ENCODE data around the gene EPN1. TPM values are rescaled to one million over a fixed set of nuclear protein-coding genes. Genes with fewer than 3 reads are reported as not detected.
"Not testable (repeated sequence)": the region's sequence is repeated elsewhere in the genome, so short reads cannot be mapped to it uniquely, and the experiment has no call there.

EPN1 gene
- total RNA-seq, 1 donor from 2014 or later: 71.6 TPM

DNA sequence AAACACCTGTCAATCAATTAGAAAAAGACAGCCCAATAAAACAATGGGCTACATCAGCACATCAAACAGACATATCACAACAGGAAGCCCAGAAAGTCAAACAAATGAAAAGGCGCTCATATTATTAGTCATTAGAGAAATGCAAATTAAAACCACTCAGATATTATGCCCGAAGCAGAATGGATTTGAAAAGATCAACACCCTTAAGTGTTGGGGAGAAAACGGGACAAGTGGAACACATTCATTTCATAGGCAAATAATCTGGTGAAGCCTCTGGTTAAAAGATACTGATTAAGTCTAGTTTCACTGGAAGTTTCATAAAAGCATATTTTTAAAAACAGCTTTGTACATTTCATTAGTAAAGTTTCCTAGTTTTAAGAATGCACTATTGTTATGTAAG is 45.8 kb downstream of the EPN1 start:
- DNase-seq: no peak

DNA sequence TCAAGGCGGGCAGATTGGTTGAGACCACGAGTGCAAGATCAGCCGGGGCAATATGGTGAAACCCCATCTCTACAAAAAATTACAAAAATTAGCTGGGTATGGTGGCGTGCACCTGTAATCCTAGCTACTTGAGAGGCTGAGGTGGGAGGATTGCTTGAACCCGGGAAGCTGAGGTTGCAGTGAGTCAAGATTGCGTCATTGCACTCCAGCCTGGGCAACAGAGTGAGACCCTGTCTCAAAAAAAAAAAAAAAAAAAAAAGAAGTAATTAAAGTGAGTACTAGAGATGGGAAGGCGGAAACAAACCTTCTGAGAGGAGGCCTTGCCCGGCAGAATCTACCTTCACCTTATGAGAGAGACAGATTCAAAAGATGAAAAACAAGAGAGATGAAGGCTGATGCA is 48.5 kb downstream of the EPN1 start:
- no peak for DNase-seq

DNA sequence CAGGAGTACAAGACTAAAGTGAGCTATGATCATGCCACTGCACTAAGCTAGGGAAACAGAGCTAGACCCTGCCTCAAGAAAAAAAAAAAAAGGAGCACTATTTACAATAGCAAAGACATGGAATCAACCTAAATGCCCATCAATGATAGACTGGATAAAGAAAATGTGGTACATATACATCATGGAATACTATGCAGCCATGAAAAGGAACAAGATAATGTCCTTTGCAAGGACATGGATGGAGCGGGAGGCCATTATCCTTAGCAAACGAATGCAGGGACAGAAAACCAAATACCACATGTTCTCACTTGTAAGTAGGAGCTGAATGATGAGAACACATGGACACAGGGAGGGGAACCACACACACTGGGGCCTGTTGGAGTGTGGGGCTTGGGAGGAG is 55.4 kb downstream of the EPN1 start:
- DNase-seq: not testable (repeated sequence)

DNA sequence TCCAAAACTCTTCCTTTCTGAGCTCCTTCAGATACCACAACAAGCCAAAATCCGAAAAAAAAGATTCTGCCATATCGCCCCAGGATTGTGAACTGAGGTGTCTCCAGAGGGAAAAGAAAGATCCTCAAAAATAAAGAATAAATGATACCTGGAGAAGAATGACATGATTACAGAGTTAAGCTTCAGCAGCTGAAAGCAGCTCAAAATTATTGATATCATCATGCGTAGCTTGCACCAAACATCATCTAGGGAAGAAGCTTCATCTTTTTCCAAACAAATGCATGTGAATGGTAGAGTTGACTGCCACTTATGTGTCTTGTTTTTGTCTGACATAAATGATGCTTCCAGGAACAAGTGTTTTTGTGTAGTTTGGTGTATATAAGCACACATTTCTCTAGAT is 63.3 kb downstream of the EPN1 start, which contains the start of gene NLRP9:
Gene NLRP9 (minus strand): TSS at position 101 of the 400 bp plus-strand sequence. CDS start 28 bp downstream, at position 73.
- no peak for DNase-seq

DNA sequence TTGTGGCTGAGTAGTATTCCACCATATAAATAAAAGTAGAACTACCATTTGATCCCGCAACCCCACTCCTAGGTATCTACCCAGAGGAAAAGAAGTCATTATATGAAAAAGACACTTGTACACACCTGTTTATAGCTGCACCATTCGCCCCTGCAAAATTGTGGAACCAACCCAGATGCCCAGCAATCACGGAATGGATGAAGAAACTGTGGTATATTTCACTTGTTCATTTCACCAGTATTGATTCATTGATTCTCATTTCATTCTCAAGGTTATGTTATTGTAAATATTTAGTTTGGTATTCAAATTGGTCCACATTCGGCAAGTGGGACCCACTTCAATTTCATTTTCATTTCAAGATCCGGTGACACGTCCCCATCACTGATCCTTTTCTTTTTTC is 75.7 kb downstream of the EPN1 start:
- DNase-seq: no peak

DNA sequence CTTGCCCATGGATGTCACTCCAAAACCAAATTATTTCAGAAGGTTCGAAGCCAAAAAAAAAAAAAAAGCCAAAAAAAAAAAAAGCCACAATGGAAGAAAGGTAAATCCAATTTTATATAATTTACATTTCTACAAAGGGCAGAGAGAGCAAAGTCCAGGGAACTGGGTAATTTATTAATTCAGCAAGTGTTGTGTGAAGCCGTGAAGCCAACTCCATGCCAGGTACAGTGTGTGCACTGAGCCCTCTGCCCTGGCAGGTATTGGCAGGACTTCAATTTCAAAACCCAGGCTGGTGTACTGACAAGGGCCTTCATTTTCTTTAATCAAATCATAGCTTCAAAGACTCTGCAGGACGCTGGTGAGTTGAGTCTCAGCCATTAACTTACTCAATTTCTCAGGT is 78.4 kb downstream of the EPN1 start:
- no peak for DNase-seq

DNA sequence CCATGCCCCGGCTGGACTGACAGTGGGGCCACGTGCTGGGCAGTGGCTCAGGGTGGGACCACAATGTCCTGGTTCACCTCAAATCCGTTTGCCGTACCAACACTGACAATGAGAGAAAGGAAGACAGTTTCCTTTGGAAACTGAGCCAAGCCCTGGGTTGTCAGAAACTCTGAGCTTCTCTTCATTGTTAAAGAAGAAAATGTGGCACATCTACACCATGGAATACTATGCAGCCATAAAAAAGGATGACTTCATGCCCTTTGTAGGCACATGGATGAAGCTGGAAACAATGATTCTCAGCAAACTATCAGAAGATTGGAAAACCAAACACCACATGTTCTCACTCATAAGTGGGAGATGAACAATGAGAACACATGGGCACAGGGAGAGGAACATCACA is 81.8 kb downstream of the EPN1 start:
- DNase-seq: not testable (repeated sequence)

DNA sequence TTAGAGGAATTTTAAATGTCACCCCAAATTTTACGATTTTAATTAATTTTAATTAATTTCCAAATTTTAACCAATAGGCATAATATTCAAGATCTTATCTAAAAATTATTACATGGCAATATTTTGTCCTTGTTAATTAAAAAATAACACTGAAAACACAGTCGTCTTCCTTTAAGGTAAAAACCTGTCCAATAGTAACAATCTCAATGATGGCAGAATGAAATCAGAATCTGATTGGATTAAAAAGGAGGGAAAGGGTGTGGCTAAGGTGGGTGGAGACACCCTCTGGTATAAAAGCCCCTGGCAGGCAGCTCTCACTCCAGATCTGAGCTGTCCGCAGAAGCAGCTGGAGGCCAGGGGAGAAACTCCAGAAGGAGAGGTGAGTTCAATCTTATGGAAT is 83.8 kb downstream of the EPN1 start, which contains the start of gene RFPL4A:
Gene RFPL4A (plus strand): TSS at position 301 of the 400 bp plus-strand sequence. CDS start 2,704 bp downstream, outside the sequence.
- DNase-seq: not testable (repeated sequence)

Other genes with a start within 250 kb of the EPN1 start
- not detected in 2 replicates for gene SHISA7, start 231.9 kb upstream of the EPN1 start, total RNA-seq
- 56.2 and 76.5 TPM in 2 replicates for gene ISOC2, start 213.6 kb upstream of the EPN1 start, total RNA-seq
- gene C19orf85, start 210.5 kb upstream of the EPN1 start, total RNA-seq: not detected in 2 replicates
- 1.4 and 3.3 TPM in 2 replicates for gene ZNF628, start 198.6 kb upstream of the EPN1 start, total RNA-seq
- 8.7 and 14.5 TPM in 2 replicates for gene NAT14, start 190.0 kb upstream of the EPN1 start, total RNA-seq
- gene SSC5D, start 186.8 kb upstream of the EPN1 start, total RNA-seq: 0.19 and 0.51 TPM in 2 replicates
- gene SBK2, start 138.1 kb upstream of the EPN1 start, total RNA-seq: not detected in 2 replicates
- 0.17 and 0.74 TPM in 2 replicates for gene SBK3, start 129.7 kb upstream of the EPN1 start, total RNA-seq
- 3.2 and 6.7 TPM in 2 replicates for gene ZNF579, start 94.4 kb upstream of the EPN1 start, total RNA-seq
- gene FIZ1, start 75.7 kb upstream of the EPN1 start, total RNA-seq: 3.9 and 4.9 TPM in 2 replicates
- 12.3 and 14.8 TPM in 2 replicates for gene ZNF524, start 74.9 kb upstream of the EPN1 start, total RNA-seq
- 1.4 and 2.6 TPM in 2 replicates for gene ZNF865, start 69.6 kb upstream of the EPN1 start, total RNA-seq
- 3.9 and 5.3 TPM in 2 replicates for gene ZNF784, start 50.7 kb upstream of the EPN1 start, total RNA-seq
- gene ZNF580, start 34.2 kb upstream of the EPN1 start, total RNA-seq: 2.0 and 3.6 TPM in 2 replicates
- 16.3 and 20.8 TPM in 2 replicates for gene ZNF581, start 31.6 kb upstream of the EPN1 start, total RNA-seq
- gene CCDC106, start 27.0 kb upstream of the EPN1 start, total RNA-seq: 7.8 and 13.9 TPM in 2 replicates
- 84.1 and 172 TPM in 2 replicates for gene U2AF2, start 20.2 kb upstream of the EPN1 start, total RNA-seq
- not detected in 2 replicates for gene NLRP9, start 63.2 kb downstream of the EPN1 start, total RNA-seq
- gene RFPL4A, start 83.9 kb downstream of the EPN1 start, total RNA-seq: 0.14 and 0.51 TPM in 2 replicates
- gene RFPL4AL1, start 93.9 kb downstream of the EPN1 start, total RNA-seq: 0.68 TPM in 1 of 2 replicates, not detected in the other
- 0.05 TPM in 1 of 2 replicates, not detected in the other for gene NLRP11, start 156.8 kb downstream of the EPN1 start, total RNA-seq
- gene NLRP4, start 161.3 kb downstream of the EPN1 start, total RNA-seq: under 0.01 TPM in 1 of 2 replicates, not detected in the other